ENCODE measurements around the gene LDLRAD3.
A peak's percentile ranks its signal among the peaks of the same experiment; 100 is the strongest.

The LDLRAD3 gene

DNA sequence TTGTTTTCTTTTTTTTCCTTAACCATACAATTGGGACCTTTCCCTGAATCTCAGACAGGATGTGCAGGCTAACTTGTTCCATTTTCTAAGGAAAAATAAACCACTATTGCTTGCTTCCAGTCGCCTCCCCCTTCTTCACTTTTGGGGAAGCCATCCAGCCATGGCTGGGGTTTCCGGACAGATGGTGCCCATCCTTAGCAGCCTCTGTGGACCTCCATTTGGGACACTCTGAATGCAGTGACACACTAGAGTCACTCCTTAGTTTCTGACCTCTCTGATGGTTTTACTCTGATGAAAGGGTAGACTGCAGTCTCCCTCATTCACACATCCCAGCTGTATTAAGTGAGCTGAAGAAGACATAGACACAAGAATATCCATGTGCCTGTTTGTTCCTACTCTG is 198.1 kb downstream of the LDLRAD3 start:
- no peak for DNase-seq

DNA sequence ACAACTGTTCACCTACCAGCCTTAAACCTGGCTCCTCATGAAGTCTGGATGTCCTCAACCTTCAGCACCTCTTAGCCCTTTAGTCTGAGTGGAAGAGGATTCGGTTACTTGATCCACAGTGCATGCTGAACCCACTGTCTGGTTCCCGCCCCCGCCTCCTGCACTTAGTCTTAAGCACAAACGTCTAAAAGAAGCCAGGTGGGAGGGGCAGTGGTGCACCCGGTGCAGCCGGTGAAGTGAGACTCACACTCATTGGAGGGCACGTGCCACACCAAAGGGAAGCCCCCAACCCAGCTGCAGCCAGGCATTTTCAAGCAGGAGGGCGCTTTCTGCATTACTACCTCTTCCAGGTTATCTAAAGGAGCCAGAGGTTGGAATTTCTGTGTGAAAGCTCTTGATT is 198.6 kb downstream of the LDLRAD3 start:
- no peak for DNase-seq

DNA sequence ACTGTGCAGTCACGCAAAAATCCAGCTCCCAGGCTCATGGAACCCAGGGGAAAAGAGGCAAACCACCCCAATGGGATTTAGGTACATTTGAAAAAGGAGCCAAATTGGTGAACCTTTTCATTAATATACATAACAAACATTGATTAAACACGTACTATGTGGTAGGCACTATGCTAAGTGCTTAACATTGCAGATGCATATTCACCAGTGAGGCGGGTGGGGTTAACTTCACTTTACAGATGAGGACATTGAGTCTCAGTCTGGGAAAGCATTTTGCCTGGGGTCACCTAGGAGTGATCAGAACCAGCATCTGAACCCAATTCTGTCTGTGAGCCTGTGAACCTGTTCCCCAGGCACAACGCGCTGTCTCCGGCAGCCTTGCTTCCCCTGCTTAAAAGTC is 199.0 kb downstream of the LDLRAD3 start:
- DNase-seq = no peak

DNA sequence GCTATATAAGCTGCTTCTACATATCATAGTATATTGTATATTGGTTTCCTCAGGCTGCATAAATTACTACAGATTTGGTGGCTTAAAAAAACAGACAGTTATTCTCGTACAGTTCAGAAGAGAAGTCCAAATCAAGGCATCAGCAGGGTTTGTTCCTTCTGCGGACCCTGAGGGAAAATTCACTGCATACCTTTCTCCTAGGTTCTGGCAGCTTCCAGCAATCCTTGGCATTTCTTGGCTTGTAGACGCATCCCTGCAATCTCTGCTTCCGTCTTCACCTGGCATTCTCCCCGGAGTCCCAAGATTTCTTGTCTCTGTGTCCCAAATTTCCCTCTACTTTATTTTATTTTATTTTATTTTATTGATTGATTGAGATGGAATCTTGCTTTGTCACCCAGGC is 202.6 kb downstream of the LDLRAD3 start:
- DNase-seq = no peak

DNA sequence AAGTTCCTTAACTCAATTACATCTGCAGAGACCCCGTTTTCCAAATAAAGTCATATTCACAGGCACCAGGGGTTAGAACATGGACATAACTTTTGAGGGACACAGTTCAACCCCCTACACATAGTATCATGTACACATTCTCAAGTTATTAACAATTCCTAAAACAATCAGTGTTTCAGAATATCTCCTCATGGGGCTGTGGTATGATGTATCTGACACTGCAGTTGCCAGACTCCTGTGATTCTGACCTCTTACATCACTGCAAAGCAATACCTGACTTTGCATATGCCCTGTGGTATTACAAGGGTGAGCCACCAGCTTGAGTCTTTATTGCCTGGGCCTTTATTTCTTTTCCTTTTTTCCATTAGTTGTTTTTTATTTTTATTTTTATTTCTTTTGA is 203.6 kb downstream of the LDLRAD3 start:
- DNase-seq = no peak

DNA sequence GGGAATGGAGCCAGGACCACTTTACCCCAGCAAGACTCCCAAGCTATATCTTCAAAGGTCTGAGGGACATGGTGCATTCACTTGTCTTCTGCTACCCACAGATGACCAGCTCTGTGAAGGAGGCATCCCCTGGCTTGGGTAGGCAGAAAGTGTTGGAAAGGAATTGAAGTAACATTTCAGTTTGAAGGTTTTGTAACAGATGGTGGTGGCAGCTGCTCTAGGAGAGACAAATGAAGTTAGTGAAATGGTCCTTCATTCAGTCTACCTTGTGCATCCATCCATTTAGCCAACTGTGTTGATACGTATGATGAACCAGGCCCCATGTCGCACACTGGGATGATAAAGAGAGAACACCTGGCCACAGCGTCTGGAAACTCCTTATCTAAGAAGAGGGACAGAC is 204.8 kb downstream of the LDLRAD3 start:
- DNase-seq = no peak

DNA sequence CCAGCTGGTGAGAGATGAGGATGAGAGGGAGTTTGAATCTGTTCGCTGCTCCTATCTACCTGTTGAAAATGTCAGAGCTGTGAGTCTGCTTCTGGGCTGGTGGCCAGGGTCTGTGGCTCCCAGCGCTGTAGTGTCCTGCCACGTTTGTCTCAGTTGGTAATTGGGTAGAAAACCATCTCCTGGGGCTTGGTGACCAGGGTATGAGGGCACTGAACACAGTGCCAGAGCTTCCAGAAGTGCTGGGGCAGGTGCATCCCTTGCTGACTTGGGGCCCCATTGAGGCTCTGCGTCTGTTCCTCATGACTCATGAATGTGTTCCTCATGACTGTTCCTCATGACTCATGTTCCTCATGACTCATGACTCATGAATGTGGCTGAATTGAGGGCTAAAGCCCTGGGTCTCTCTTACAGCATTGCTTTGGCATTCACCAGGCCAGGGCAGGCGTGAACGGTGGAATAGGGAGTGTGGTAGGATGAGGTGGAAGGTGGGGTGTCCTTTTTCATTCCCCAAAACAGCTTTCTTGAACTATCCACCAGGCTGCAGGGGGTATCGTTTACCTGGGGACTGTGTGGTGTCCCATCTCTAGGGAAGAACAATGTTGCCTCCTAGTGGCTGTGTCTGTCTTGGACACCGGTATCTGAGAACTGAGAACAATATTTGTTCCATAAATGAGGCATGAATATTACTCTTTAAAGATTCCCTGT is 205.8 kb downstream of the LDLRAD3 start:
- no peak for DNase-seq

DNA sequence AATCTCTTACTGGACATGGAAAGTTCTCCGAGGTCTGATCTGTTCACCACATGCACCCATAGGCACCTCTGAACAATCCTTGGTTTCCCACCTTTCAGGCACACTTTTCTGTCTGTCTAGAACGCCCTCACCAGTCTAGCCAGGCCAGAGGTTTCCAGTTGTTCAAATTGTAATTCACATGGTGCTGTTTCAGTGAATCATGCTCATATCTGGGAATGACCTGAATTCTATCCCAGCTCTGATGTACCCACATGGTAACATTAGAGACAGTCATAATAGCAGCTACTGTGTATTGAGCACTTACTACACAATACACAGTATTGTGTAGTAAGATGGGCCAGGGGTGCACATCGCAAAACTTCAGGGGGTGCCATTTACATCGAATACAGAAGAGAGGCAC is 207.1 kb downstream of the LDLRAD3 start:
- DNase-seq = no peak

DNA sequence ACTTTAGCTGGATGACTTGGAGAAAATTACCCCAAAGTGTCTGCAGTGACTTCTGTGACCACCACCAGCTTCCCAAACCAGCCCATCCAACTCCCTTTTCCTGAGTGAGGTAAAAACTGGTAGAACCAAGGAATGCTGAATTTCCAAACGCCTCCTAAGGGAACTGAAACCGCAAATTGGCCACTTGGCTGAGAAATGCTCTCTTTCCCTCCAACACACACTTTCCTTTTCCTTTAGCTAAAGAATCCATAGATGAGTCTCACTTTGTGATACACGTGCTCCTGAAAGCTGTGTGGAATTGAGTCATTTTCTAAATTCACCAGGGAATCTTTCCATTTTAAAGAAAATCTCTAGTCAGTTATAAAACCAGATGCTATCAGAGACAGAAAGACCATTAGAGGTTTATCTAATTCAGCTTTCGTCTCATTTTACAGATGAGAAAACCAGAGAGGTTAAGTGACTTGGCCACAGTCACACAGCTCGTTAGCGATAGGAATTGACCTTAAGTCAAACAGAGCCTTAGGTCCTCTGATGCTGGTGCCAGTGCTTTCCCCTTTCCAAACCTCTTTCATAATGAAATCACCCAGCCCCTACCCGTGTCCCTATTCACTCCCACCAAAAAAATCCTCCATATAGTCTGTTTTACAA is 208.2 kb downstream of the LDLRAD3 start:
- no peak for DNase-seq

DNA sequence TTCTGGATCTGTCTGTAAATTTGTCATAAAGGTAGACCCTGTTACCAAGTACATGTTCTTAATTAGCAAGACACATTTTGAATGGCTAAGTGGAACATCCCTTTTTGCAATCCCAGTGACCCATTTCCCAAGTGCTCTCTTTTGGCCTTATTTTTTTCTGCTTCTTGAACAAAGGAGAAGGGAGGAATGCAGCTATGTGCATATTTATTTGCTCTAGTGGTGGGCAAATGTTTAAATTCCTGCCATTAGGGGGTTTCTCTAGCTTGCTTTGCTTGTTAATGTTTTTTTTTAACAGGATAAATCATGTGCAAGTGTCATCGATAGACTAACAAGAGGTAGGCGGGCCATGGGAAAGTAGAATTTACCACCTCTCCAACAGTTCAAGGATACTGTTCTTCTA is 209.7 kb downstream of the LDLRAD3 start:
- DNase-seq = no peak

DNA sequence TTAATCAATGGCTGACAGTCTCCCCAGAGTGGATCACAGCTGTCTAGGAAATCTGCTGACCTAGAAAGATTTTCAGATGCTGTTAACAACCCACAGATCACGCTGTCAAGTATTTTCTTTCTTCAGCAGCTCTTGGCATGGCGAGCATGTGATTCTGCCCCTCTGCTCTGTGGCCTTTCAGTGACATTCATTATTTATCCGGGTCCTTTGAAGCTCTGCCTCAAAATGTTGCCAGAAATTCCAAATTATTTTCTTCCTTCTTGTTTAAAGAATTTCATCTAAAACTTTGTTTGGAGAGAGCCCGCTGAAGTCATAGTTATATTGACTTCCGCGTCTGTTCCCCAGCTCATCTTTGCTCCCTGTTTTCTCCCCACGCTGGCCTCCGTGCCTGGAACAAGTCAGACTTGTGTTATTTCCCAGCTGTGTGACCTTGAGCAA is 211.3 kb downstream of the LDLRAD3 start:
- no peak for DNase-seq

DNA sequence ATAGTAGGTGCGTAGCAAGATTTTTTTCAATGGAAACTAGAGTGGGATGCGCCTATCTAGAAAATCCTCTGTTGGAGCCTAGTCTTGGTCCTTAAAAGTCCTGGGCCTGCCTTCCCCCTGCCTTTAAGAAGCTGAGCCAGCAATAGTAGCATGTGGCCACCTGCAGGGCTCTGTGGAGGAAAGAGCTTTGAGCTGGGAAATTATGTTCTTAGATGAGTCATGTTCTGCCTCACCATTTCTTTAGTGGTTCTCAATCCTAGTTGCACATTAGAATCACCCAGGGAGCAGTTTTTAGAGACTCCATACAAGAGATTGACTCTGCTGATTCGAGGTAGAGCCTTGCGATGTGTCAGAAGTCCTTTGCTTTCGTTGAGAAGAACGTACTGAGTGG is 211.9 kb downstream of the LDLRAD3 start:
- DNase-seq = no peak

DNA sequence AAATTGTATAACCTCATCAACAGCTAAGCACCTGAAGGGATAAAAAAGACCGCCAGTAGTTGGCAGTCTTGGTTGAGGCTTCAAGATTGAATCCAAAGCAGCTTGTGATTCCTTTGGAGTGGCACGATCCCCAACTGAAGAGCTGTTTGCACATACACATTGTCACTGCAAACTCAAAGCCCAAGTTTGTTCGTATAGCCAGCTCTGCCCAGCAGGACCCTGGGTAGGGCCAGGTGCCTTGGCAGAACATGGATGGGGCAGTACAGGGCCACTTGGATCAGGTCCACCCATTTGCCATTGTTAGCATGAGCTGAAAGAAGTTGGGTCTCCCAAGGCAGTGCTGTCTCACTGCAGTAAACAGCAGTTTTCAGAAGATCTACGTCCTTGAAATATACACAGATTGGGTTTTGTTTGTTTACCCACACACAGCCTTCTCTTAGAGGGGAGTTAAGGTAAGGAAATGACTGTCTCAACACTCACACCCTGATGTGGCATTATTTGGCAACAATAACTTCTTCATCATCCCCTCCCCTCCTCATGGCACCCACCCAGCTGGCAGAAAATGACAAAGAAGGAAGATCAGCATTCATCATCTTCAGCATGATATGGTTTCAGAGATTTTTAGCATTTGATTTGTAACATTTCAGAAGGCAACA is 212.4 kb downstream of the LDLRAD3 start:
- peak; percentile 22 to 67 for DNase-seq

DNA sequence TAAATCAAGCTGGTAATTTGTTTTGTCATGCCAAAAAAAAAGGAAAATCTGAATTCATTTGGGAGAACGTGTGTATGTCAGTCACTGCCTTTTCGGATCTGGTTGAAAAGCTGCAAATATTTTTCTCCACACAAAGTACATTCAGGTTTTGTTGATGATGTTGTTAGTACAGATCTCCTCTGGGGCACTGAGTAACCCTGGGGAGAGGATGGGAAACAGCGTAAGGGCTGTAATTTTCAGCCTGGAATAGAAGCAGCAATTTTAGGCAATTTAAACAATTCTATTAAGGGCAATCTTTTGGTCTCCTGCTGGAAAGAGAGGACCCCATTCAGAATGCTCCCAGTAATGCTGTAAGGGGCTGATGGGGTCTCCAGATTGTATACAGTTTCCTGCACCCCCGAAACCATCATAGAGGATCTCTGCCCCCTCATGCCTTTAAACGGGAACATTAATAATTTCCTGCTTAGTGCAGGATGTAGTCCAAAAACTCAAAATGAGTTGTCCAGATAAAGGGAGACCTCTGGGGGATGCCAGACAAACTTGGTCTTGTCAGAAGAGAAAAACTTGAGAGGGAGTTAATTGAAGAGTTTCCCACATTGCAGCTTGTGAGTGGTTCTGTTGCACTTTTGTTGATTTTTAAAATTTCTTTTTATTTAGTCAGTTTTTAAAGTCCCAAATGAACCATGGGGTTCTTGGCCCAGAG is 213.1 kb downstream of the LDLRAD3 start:
- DNase-seq = no peak

DNA sequence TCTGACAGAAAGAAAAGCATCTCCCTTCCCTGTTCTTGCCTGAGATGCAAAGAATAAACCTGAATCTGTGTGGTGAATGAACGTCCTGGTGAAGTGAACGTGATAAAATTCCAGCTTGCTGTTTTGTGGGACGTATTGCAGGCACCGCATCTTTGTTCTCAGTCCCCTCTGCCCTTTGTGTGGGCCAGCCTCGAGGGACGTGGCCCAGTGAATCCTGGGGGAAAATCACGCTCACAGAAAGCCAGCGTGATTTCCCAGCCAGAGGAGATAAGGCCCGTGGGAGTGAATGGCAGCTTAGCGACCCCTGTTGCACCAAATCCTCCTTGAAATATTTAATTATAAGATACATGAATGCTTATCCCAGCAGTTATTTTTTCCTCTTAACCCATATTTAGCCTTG is 216.2 kb downstream of the LDLRAD3 start:
- DNase-seq = no peak

DNA sequence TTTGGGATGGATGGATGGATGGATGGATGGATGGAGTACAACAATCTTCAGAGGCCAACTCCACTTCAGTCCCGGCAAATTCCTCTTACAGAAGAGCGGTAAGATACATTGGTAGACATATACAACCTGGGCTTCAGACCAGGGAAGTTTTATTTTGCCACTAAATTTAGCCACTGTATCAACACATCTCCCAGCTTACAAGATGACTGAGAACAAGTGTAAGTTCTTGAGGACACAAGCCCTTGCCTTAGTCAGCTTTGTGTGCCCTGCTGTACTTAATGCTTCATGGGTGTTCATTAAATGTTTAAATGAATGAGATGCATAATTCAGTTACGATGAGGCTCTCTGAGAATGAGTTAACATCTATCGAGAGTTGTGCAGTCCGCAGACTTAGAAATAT is 217.7 kb downstream of the LDLRAD3 start:
- DNase-seq = no peak

DNA sequence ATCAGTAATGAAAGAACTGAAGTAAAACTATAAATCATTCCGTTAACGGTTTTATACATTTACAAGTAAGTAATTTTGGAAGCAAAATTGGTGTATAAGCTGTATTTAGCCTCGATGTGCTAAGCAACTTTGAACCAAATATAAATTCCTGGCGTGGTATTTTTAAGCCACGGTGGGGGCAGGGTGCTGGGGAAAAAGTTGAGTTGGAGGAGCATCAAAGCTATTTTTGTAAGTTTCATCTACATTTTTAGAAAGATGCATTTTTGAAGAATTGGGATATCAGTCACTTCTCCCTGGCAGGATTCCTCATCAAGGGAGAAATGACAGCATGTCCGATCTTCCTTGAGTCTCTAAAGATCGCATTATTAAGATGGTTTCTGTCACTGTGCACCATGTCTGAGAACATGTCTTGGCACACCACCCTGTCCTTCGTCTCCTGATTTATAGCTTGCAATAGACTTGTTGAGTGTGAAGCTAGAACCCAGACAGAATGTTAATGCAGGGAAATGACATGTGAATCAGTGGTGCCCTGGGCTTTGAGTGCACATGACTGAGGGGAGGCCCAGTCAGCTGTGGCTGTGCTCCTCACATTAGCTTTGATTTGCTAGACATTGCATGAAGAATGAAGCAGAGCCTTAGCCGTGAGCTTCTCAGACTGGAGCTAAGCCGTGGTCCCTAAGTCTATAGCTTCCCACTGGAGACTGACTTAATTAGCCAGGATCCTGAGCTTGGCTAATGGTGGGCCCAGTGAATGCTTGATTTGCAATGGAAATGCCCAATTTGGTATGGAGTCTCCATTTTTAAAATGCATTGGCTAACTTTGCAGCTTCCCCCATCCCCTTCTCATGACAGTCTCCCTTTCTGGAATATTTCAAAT is 218.4 kb downstream of the LDLRAD3 start:
- DNase-seq = no peak

DNA sequence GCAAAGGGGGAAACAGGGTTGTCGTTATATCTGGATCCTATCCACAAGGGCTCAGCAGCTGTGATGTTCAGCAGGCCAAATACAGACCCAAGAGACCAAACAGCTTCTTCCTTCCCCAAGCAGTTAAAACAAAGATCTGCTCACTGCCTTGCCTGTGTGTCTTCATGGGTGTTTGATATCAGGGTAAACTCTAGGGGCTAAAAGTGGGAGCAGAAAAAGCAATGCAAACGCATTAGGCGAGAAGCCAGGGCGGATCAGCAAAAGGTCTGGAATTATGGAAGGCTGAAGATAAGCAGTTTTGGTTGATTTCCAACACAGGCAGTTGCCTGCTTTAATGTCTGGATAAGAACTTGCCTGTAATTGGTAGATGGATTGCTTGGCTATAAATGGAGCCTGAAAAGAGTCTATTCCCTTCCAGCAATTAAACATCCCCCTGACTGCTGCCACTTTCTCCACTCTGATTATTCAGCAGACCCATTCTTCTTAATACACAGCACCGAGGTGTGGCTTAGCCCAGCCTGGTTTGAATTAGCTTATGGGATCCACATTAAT is 219.1 kb downstream of the LDLRAD3 start:
- DNase-seq = no peak

DNA sequence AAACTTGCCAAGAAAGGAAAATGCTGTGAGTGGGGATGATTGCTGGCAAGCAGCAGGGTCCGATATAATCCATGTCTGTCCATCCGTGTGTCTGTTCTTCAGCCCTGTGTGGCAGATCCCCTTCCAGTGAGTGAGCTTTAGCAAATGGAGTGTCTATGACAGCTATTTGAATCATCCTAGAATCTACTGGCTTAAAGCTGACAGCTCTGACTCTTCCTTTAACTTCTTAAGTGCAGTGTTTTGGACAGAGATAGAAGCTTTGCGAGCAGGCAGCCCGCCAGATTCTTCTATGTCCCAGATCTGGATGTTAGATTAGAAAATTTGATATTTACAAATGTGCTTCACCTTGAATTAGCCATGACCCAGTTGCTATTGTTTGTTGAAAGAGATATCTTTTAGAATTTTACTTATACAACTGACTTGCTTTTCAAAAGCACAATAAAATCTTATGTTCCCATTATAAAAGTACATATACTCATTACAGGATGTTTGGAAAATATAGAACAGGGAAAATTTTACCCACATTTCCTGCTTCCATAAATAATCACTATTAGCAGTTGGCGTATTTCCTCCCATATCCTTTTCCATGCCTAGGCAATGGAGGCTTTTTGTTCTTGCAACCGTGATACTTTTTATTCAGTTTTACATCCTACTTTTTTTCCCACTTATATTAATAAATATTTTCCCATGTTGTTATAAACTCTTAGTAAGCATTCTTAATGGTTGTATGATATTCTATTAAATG is 220.8 kb downstream of the LDLRAD3 start:
- DNase-seq = no peak

DNA sequence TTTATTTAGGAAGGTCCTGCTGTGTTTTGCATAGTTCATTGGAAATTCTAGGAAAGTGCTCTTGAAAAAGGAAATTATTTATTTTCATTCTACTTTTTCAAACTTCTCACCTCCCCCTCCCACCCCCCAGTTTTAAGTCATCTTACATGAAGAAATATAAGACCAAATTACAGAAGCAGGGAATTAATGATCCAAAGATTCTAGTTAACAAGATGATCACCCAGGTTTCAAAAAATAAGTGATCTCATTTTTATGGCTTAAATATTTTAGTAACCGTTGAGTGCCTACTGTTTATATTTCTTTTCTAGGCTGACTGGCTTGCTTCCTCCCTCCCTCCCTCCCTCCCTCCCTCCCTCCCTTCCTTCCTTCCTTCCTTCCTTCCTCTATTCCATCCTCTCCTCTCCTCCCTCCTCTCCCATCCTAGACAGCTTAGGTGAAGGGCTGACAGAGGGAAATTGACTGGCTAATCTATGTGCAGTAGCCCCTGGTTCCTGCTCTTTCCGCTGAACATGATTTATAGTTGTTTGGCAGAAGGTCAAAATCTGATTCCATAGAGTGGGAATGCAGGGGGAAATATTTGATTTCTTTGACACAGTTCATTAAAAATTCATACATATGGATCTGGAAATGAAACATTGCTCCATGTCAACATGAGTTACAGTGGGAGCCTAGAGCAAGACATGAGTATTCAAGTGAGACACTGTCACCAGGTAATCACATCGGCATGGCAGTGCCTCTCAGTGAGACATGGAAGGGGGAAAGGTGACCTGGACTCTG is 221.9 kb downstream of the LDLRAD3 start:
- no peak for DNase-seq

DNA sequence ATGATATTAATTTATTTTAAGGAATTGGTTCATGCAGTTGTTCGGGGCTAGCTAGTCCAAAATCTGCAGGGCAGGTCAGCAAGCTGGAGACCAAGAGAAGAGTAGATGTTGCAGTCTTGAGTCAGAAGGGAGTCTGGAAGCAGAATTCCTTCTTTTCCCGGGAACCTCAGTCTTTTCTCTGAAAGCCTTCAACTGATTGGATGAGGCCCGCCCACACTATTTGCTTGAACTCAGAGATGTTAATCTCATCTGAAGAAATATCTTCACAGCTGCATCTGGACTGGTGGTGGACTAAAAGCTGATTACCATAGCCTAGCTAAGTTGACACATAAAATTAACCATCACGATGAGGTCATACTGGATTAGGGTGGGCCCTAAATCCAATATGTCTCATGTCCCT is 223.2 kb downstream of the LDLRAD3 start:
- no peak for DNase-seq
